Measurements from ENCODE around the gene PRG3. TPM values are rescaled to one million over a fixed set of nuclear protein-coding genes. Genes with fewer than 3 reads are reported as not detected.

Gene PRG3
- total RNA-seq, 2 donors from 2014 or later: not detected

GRCh38 chr11:57426439-57426928 is 45.5 kb upstream of the PRG3 start:
- Histone ChIP-seq H3K27ac (peak overlapping the region; percentile 95 to 99), H3K9me3 (no peaks in the 10 kb centered on the region), H3K4me3 (peak overlapping the region; percentile 49 to 64), H3K27me3 (no peaks in the 10 kb centered on the region), H3K36me3 (peaks cover 8% of the 10 kb centered on the region), H3K4me1 (peaks cover 0 to 64% of the 10 kb centered on the region in 2 donors)
- DNase-seq (ENCODE audit: low spot score): no peak
- TF ChIP-seq CTCF (IDR thresholded peaks at IDR 0.05): no peak

- Histone ChIP-seq H3K9me3 (no peaks in the 10 kb centered on the region), H3K4me1 (peaks cover 0 to 64% of the 10 kb centered on the region in 2 donors), H3K4me3 (peak overlapping the region; percentile 49 to 64), H3K36me3 (peaks cover 12% of the 10 kb centered on the region), H3K27ac (peak overlapping the region; percentile 95 to 99), H3K27me3 (no peaks in the 10 kb centered on the region)
- peak; percentile 86 for DNase-seq (ENCODE audit: low spot score)
- TF ChIP-seq CTCF (IDR thresholded peaks at IDR 0.05): no peak
These were observed 44.9 kb upstream of the PRG3 start for GRCh38 chr11:57425565-57426438.

DNA sequence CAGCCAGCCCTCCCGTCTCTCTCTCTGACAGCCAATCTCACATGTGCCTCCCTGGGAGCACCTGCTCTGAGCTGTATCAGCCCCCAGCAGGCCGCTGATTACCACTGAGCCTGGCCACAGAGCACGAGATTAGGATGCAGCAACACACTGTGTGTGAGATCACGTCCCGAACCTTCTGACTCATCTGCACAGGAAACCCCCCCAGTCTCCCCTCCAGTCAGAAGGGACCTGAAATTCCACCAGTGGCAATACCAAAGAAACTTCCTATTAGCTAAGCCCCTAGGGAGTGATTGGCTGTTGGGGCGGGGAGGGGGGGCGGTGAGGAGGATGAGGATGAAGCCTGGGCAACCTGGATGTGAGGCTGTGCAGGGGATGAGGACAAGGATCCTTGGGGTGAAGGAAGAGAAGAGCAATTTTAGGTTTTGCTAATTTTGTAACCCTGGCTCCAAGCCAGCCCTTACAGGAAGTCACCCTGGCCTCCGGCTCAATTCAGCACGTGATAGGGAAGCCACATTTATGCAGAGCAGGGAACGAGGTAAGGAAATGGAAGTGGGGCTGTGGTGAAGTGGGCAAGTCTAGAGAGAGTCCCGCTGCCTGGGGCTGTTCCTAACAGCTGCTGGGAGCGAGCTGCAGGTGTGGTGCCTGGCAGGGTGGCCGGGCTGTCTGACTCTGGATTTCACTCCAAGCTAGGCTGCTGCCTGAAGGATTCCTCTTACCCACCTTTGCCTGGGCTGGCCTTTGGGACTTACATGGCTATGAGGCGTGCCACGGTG is 44.0 kb upstream of the PRG3 start:
- no peaks in the 10 kb centered on the region for H3K9me3 ChIP-seq
- peak overlapping the region in 1 of 2 donors; percentile 3 for H3K4me3 ChIP-seq
- peaks cover 17% of the 10 kb centered on the region for H3K36me3 ChIP-seq
- H3K4me1 ChIP-seq: peaks cover 0 to 60% of the 10 kb centered on the region in 2 donors
- peak; percentile 94 for DNase-seq (ENCODE audit: low spot score)
- no peak for TF ChIP-seq CTCF (IDR thresholded peaks at IDR 0.05)
- peak overlapping the region; percentile 95 to 99 for H3K27ac ChIP-seq
- no peaks in the 10 kb centered on the region for H3K27me3 ChIP-seq

GRCh38 chr11:57424137-57424791 is 43.3 kb upstream of the PRG3 start:
- Histone ChIP-seq H3K36me3 (peaks cover 17% of the 10 kb centered on the region), H3K4me1 (peaks cover 0 to 56% of the 10 kb centered on the region in 2 donors), H3K4me3 (no peak overlapping the region), H3K9me3 (no peaks in the 10 kb centered on the region), H3K27me3 (no peaks in the 10 kb centered on the region), H3K27ac (peak overlapping the region; percentile 95 to 99)
- no peak for DNase-seq (ENCODE audit: low spot score)
- no peak for TF ChIP-seq CTCF (IDR thresholded peaks at IDR 0.05)

DNA sequence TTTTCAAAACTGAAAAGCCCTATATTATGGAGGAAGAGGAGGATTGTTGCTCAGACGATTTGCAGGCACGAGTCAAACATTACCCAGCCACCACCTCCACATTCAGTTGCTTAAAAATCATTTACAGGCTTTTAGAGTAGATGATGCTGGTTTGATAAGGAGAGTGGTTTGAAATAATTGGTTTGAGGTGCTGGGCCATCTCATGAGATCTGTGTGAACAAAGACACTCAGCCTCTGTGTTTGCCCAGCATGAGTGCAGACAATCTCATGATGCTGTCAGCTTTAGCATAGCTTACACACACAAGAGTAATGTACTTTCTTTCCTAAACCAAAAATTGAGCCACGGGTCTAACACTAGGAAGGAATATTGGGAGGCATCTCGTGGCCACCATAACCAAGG is 41.7 kb upstream of the PRG3 start:
- no peaks in the 10 kb centered on the region for H3K9me3 ChIP-seq
- DNase-seq (ENCODE audit: low spot score): no peak
- TF ChIP-seq CTCF (IDR thresholded peaks at IDR 0.05): no peak
- H3K4me1 ChIP-seq: peaks cover 0 to 46% of the 10 kb centered on the region in 2 donors
- no peaks in the 10 kb centered on the region for H3K27me3 ChIP-seq
- H3K4me3 ChIP-seq: no peak overlapping the region
- H3K36me3 ChIP-seq: peaks cover 28% of the 10 kb centered on the region
- no peak overlapping the region for H3K27ac ChIP-seq

Measured in right atrium auricular region (tissue), 2 donors.